PFSK-1 (cell line): Measurements from ENCODE around the gene B3GAT1.

Experiments
- FOXP2 ChIP-seq: optimal IDR thresholded peaks from 2 replicates; pipeline ENCODE3; 2011; ENCODE audit warnings: borderline replicate concordance, control low read depth, inconsistent platforms; ENCODE audit not compliant: insufficient read depth; ENCODE audit errors: extremely low read length, extremely low read depth
- POLR2AphosphoS5 ChIP-seq: IDR thresholded peaks from 2 replicates; pipeline ENCODE4 v1.6.1; 2012; ENCODE audit warnings: low read depth, mild to moderate bottlenecking, control low read depth, low read length, moderate library complexity
- SIN3A ChIP-seq: IDR thresholded peaks from 2 replicates; pipeline ENCODE4 v1.6.1; 2012; ENCODE audit warnings: mild to moderate bottlenecking, low read length, moderate library complexity, borderline replicate concordance; ENCODE audit not compliant: insufficient read depth
- TAF1 ChIP-seq: IDR thresholded peaks from 2 replicates; pipeline ENCODE4 v1.6.1; 2012; ENCODE audit warnings: low read length, control low read depth, borderline replicate concordance; ENCODE audit not compliant: insufficient read depth
- TF ChIP-seq, protein P1 (sequence below), 2 experiments: IDR thresholded peaks; 2 replicates each; pipeline versions ENCODE4 v1.6.1 to v1.8.0; 2011 to 2012; ENCODE audit warnings: low read depth in 2 of 2, low read length in 2 of 2, control low read depth in 1 of 2, inconsistent platforms in 1 of 2, mild to moderate bottlenecking in 1 of 2, moderate library complexity in 1 of 2; ENCODE audit not compliant: insufficient read depth in 1 of 2

B3GAT1 gene

DNA sequence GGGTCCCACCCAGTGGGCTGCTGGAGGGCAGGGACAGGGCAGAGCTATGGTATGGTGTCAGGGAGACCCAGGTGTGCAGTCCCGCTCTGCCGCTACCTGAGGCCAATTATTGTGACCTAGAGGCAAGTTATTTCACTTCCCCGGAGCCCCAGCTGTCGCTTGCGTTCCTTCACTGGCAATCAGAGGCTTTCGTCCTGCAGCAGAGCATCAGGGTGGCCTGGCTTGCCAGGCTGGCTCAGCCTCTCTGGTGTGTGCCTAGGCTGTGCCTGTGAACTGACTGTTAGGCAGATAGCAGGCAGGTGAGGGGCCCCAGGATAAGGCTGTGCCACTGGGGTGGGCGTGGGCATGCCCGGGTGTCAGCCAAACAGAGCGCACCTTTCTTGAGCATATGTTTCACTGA is 48.9 kb downstream of the B3GAT1 start:
- no peak for TF ChIP-seq TAF1
- no peak for TF ChIP-seq POLR2AphosphoS5
- no peak for TF ChIP-seq FOXP2
- TF ChIP-seq SIN3A = no peak
- TF ChIP-seq, protein P1, sequence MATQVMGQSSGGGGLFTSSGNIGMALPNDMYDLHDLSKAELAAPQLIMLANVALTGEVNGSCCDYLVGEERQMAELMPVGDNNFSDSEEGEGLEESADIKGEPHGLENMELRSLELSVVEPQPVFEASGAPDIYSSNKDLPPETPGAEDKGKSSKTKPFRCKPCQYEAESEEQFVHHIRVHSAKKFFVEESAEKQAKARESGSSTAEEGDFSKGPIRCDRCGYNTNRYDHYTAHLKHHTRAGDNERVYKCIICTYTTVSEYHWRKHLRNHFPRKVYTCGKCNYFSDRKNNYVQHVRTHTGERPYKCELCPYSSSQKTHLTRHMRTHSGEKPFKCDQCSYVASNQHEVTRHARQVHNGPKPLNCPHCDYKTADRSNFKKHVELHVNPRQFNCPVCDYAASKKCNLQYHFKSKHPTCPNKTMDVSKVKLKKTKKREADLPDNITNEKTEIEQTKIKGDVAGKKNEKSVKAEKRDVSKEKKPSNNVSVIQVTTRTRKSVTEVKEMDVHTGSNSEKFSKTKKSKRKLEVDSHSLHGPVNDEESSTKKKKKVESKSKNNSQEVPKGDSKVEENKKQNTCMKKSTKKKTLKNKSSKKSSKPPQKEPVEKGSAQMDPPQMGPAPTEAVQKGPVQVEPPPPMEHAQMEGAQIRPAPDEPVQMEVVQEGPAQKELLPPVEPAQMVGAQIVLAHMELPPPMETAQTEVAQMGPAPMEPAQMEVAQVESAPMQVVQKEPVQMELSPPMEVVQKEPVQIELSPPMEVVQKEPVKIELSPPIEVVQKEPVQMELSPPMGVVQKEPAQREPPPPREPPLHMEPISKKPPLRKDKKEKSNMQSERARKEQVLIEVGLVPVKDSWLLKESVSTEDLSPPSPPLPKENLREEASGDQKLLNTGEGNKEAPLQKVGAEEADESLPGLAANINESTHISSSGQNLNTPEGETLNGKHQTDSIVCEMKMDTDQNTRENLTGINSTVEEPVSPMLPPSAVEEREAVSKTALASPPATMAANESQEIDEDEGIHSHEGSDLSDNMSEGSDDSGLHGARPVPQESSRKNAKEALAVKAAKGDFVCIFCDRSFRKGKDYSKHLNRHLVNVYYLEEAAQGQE (IDR thresholded peaks at IDR 0.05; ENCODE audit: insufficient read depth in 1 of 2, low read depth in 2 of 2, low read length in 2 of 2) = no peak

DNA sequence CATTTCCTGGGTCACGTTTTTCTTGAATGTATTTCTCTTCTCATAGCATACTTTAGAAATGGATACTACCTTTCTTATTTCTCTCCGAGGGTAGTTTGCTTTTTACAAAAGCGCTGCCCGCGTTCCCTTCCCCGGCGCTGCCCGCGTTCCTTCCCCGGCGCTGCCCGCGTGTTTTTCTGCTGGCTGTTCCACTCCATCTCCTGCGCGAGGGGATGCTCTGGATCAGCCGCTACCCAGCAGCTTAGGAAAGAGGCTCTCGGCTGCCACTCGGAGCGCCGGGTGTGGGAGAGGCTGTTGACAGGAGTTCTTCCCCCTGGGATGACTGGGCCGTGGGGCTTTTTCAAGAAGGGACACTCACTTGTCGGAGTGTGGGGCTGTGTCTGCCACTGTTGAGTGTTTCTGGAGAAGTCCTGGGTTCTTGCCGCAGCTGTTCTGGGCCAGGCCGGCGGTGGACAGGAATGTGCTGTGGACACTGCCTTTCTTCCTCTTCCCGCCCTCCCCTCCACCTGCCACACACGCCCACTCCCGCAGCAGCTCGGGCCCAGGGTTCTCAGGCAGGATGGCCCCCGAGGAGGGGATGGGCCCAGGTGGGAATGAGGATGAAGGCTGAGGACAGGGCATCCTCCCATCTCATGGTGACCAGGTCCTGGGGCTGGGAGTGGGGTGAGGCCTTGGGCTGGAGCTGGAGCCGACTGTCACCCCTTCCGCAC is 49.7 kb downstream of the B3GAT1 start:
- no peak for TF ChIP-seq FOXP2
- TF ChIP-seq SIN3A = no peak

DNA sequence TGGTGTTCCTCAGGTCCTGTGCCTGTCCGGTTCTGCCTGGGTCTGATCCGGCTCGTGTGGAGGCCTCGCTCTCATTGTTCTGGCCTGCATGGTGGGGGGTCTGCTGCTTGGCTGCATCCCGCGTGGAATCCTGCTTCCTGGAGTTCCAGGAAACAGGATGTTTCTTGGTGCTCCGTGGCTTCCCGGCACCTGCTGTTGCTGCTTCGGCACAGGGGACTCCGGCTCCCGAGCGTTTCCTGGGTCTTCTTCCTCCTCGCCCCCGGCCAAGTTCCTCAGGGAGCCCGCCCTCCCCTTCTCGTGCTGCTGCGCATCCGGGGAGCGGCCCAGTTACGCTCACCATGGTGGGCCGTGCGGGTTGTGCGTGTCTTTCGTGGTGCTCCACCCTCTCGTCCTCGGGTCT is 50.4 kb downstream of the B3GAT1 start:
- no peak for TF ChIP-seq FOXP2
- no peak for TF ChIP-seq TAF1
- no peak for TF ChIP-seq SIN3A
- TF ChIP-seq, protein P1 (IDR thresholded peaks at IDR 0.05; ENCODE audit: insufficient read depth in 1 of 2, low read depth in 2 of 2, low read length in 2 of 2) = no peak
- TF ChIP-seq POLR2AphosphoS5 = no peak

DNA sequence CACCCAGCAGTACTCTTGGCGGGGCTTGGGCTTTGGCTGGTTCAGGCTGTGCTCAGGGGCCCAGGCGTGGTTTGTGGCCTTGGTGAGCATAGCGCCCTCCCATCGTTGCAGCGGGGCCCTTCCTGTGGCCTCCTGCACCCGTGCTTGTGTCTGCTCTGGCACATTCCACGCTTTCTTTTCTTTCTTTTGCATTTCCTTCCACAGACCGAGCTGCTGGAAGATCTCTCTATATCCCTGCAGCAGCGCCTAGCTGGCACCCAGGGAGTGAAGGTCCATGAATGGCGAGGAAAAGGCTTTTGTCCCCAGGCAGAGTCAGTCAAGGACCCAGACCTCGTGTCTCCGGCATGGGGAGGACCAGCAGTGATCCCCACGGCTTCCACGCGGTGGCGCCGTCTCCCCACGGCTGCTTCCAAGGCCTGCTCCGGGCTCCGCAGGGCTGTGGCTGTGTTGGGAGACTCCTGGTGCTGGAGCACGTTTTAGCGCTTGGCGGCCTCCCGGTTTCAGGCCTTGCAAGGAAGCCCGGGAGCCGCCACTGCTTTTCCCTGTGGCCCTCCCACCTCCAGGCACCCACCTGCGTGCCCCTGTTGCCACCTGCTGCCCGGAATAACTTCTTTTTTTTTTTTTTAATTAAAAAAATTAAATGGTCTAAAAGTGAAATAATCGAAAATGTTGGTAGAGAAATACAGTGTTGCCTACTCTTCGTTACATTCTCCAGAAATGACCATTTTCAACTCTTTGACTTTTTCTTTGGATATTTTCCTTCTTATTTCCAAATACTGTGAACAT is 51.8 kb downstream of the B3GAT1 start:
- TF ChIP-seq FOXP2 = no peak
- TF ChIP-seq POLR2AphosphoS5 = no peak
- TF ChIP-seq, protein P1 (IDR thresholded peaks at IDR 0.05; ENCODE audit: insufficient read depth in 1 of 2, low read depth in 2 of 2, low read length in 2 of 2) = no peak

DNA sequence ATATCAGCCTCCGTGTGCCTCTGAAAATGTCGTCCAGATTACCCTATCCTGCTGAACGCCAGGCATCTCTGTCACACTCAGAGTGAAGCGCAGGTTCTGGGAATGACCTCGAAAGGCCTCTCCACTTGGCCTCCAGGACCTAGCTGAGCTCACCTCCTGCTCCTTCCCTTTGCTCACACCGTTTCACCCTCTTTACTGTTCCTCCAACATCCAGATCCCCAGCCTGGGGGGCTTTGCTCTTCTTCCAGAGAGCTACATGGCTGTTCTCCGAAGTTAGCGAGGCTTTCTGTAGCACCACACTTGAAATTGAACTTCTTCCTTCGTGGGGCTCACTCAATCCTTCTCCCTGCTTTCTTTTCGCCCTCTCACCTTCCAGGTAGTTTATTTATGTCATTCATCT is 52.4 kb downstream of the B3GAT1 start:
- TF ChIP-seq, protein P1 (IDR thresholded peaks at IDR 0.05; ENCODE audit: insufficient read depth in 1 of 2, low read depth in 2 of 2, low read length in 2 of 2) = no peak
- TF ChIP-seq FOXP2 = no peak
- no peak for TF ChIP-seq TAF1
- TF ChIP-seq POLR2AphosphoS5 = no peak
- TF ChIP-seq SIN3A = no peak
